Vagina (tissue), 2 donors: ENCODE measurements around the gene EIPR1.

ENCODE experiments used
- CTCF ChIP-seq, 3 experiments: fragments of 450-650 bp in 2 of 3; fragments of 200-600 bp in 1 of 3; sonication (generic) in 1 of 3; IDR thresholded peaks; one replicate each; pipeline ENCODE4 v1.5.1; 2017 to 2019; ENCODE audit warnings: antibody characterized with exemption in 3 of 3, mild to moderate bottlenecking in 2 of 3, moderate library complexity in 2 of 3
- POLR2A ChIP-seq, 2 donors: fragments of 450-650 bp; IDR thresholded peaks; one replicate each; pipeline ENCODE4 v1.6.1; 2017; ENCODE audit warnings: antibody characterized with exemption in 2 of 2, mild to moderate bottlenecking in 2 of 2, moderate library complexity in 2 of 2
- POLR2AphosphoS5 ChIP-seq, 2 donors: sonication (generic); formaldehyde crosslinking; IDR thresholded peaks; one replicate each; pipeline ENCODE4 v1.9.0; 2017; ENCODE audit warnings: antibody characterized with exemption in 2 of 2, mild to moderate bottlenecking in 2 of 2, low read depth in 1 of 2; ENCODE audit not compliant: insufficient read depth in 1 of 2

- no peak for TF ChIP-seq CTCF (IDR thresholded peaks at IDR 0.05)
- no peak for TF ChIP-seq POLR2AphosphoS5 (IDR thresholded peaks at IDR 0.05; ENCODE audit: insufficient read depth in 1 of 2, low read depth in 1 of 2)
- TF ChIP-seq POLR2A (IDR thresholded peaks at IDR 0.05) = no peak
Measured at GRCh38 chr2:3326182-3326537, 51.5 kb downstream of the EIPR1 start.
